Glutamatergic neuron (in vitro differentiated cells): ENCODE results near the gene CACHD1. TPM values are rescaled to one million over a fixed set of nuclear protein-coding genes. Genes with fewer than 3 reads are reported as not detected.

Experiments
- DNase-seq: peaks from one replicate; pipeline ENCODE4 v3.0.0; 2022
- H3K27ac Mint-ChIP-seq: one replicate; pipeline ENCODE4 v1.8.0; 2020; ENCODE audit warnings: mild to moderate bottlenecking, mixed read lengths, inconsistent platforms; ENCODE audit not compliant: unreplicated experiment
- H3K27me3 Mint-ChIP-seq: one replicate; pipeline ENCODE4 v1.8.0; 2020; ENCODE audit warnings: mild to moderate bottlenecking, moderate library complexity, mixed read lengths, inconsistent platforms; ENCODE audit not compliant: unreplicated experiment
- H3K36me3 Mint-ChIP-seq: one replicate; pipeline ENCODE4 v1.8.0; 2020; ENCODE audit warnings: mild to moderate bottlenecking, mixed read lengths, inconsistent platforms; ENCODE audit not compliant: unreplicated experiment
- H3K4me1 Mint-ChIP-seq: one replicate; pipeline ENCODE4 v1.8.0; 2020; ENCODE audit warnings: mild to moderate bottlenecking, low read depth, mixed read lengths, inconsistent platforms; ENCODE audit not compliant: unreplicated experiment
- H3K4me3 Mint-ChIP-seq: one replicate; pipeline ENCODE4 v1.8.0; 2020; ENCODE audit warnings: mild to moderate bottlenecking, mixed read lengths, inconsistent platforms; ENCODE audit not compliant: unreplicated experiment
- H3K9me3 Mint-ChIP-seq: one replicate; pipeline ENCODE4 v1.8.0; 2020; ENCODE audit warnings: mild to moderate bottlenecking, moderate library complexity, mixed read lengths, inconsistent platforms; ENCODE audit not compliant: unreplicated experiment
- CTCF ChIP-seq: fragments of 200-600 bp; sonication (generic); IDR thresholded peaks from one replicate; pipeline ENCODE4 v1.5.0; 2021; ENCODE audit not compliant: partially characterized antibody, unreplicated experiment
- total RNA-seq: library from RNA; stranded (reverse); fragmentation: NEBNext Ultra II Directional; extraction: Animal tissue kit (Norgen Biotek cat#: 25700); gene quantifications from one replicate; pipeline ENCODE4 v1.2.1, GENCODE V29; 2021; ENCODE audit not compliant: unreplicated experiment

CACHD1 gene
- total RNA-seq, 1 donor from 2014 or later, result 9.4 TPM

GRCh38 chr1:64437453-64437852 is 32.5 kb upstream of the CACHD1 start:
- Mint-ChIP-seq H3K4me1 (no peaks in the 10 kb centered on the region), H3K4me3 (no peak overlapping the region), H3K9me3 (no peaks in the 10 kb centered on the region), H3K36me3 (no peaks in the 10 kb centered on the region), H3K27me3 (peaks cover 3% of the 10 kb centered on the region), H3K27ac (no peak overlapping the region)
- TF ChIP-seq CTCF, result no peak
- no peak for DNase-seq

GRCh38 chr1:64440183-64440826 is 29.6 kb upstream of the CACHD1 start:
- Mint-ChIP-seq H3K4me3 (no peak overlapping the region), H3K9me3 (no peaks in the 10 kb centered on the region), H3K27me3 (peaks cover 3% of the 10 kb centered on the region), H3K4me1 (no peaks in the 10 kb centered on the region), H3K27ac (no peak overlapping the region), H3K36me3 (no peaks in the 10 kb centered on the region)
- no peak for DNase-seq
- TF ChIP-seq CTCF, result no peak

- no peak overlapping the region for H3K27ac Mint-ChIP-seq
- H3K9me3 Mint-ChIP-seq, result no peaks in the 10 kb centered on the region
- no peaks in the 10 kb centered on the region for H3K36me3 Mint-ChIP-seq
- H3K4me3 Mint-ChIP-seq, result no peak overlapping the region
- H3K4me1 Mint-ChIP-seq, result no peaks in the 10 kb centered on the region
- no peak for TF ChIP-seq CTCF
- DNase-seq, result no peak
- peaks cover 2% of the 10 kb centered on the region for H3K27me3 Mint-ChIP-seq
Observed at GRCh38 chr1:64451440-64451839, 18.5 kb upstream of the CACHD1 start.

GRCh38 chr1:64453688-64454087 is 16.2 kb upstream of the CACHD1 start:
- no peaks in the 10 kb centered on the region for H3K9me3 Mint-ChIP-seq
- H3K27ac Mint-ChIP-seq, result no peak overlapping the region
- no peak for DNase-seq
- H3K4me3 Mint-ChIP-seq, result no peak overlapping the region
- H3K27me3 Mint-ChIP-seq, result peaks cover 2% of the 10 kb centered on the region
- H3K4me1 Mint-ChIP-seq, result no peaks in the 10 kb centered on the region
- no peak for TF ChIP-seq CTCF
- no peaks in the 10 kb centered on the region for H3K36me3 Mint-ChIP-seq

GRCh38 chr1:64458915-64459314 is 11.0 kb upstream of the CACHD1 start:
- Mint-ChIP-seq H3K36me3 (no peaks in the 10 kb centered on the region), H3K27ac (no peak overlapping the region), H3K9me3 (no peaks in the 10 kb centered on the region), H3K4me3 (no peak overlapping the region), H3K27me3 (no peaks in the 10 kb centered on the region), H3K4me1 (no peaks in the 10 kb centered on the region)
- TF ChIP-seq CTCF, result no peak
- no peak for DNase-seq
